CD4-positive, alpha-beta T cell treated with Interleukin-17A for 4 hours (primary cell): ENCODE results near the gene ARL16.

Experiments
- DNase-seq: peaks from one replicate; pipeline ENCODE4 v3.0.0-alpha.2; 2020; ENCODE audit warnings: mixed read lengths

The ARL16 gene

DNA sequence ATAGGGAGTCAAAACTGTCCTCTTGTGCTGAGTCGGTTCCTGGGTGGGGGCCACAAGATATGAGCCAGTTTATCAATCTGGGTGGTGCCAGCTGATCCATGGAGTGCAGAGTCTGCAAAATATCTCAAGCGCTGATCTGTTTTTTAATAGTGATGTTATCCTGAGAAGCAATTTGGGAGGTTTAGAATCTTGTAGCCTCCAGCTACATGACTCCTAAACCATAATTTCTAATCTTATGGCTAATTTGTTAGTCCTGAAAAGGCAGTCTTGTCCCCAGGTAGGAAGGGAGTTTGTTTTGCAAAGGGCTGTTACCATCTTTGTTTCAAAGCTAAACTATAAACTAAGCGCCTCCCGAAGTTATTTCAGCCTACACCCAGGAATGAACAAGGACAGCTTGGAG lies 44.9 kb downstream of the ARL16 start:
- no peak for DNase-seq

GRCh38 chr17:81636505-81637288 lies 46.9 kb downstream of the ARL16 start, which contains the start of the genes NPLOC4 and TSPAN10:
NPLOC4 (minus strand) TSS chr17:81637112; CDS start chr17:81636930, 182 bp downstream.
TSPAN10 (plus strand) TSS chr17:81637196; CDS start chr17:81642413, 5,217 bp downstream.
- peak; percentile 89 for DNase-seq

GRCh38 chr17:81635973-81636504 lies 47.6 kb downstream of the ARL16 start:
- no peak for DNase-seq

GRCh38 chr17:81635431-81635830 lies 48.2 kb downstream of the ARL16 start:
- no peak for DNase-seq

- no peak for DNase-seq
Observed at GRCh38 chr17:81631482-81631881, 52.1 kb downstream of the ARL16 start.
